ENCODE data around the gene VASH1. TPM values are rescaled to one million over a fixed set of nuclear protein-coding genes. Genes with fewer than 3 reads are reported as not detected.

The VASH1 gene
- total RNA-seq, 2 experiments from 2014 or later, result 7.3 to 9.2 TPM

GRCh38 chr14:76715101-76715500 lies 46.2 kb upstream of the VASH1 start:
- H3K36me3 ChIP-seq (ENCODE audit: insufficient read depth, low read length), result no peaks in the 10 kb centered on the region
- CTCF ChIA-PET, result interaction anchor here (0.7 to 0.9 kb wide), 2 partner anchors 96 kb away, joined by 3 to 4 read pairs; no protein-coding TSS in a partner anchor
- Mint-ChIP-seq H3K36me3 (ENCODE audit: low read depth) (no peaks in the 10 kb centered on the region), H3K27ac (no peak overlapping the region), H3K9me3 (no peaks in the 10 kb centered on the region), H3K27me3 (peaks cover 32% of the 10 kb centered on the region), H3K4me3 (no peak overlapping the region), H3K4me1 (ENCODE audit: low read depth) (peaks cover under 1% of the 10 kb centered on the region)
- H3K27ac ChIP-seq (ENCODE audit: low read depth in 1 of 2, low read length in 2 of 2), result no peak overlapping the region
- ATAC-seq (ENCODE audit: poor library complexity) (no peak), DNase-seq (no peak)
- peaks cover 3 to 6% of the 10 kb centered on the region in 2 experiments for H3K27me3 ChIP-seq (ENCODE audit: control insufficient read depth in 1 of 2, insufficient read depth in 2 of 2, low read length in 2 of 2)
- no peaks in the 10 kb centered on the region for H3K9me3 ChIP-seq (ENCODE audit: control insufficient read depth in 1 of 2, insufficient read depth in 1 of 2, low read length in 2 of 2)
- H3K4me3 ChIP-seq (ENCODE audit: low read length), result no peak overlapping the region
- POLR2A ChIA-PET, result no interaction called here
- H3K4me1 ChIP-seq (ENCODE audit: insufficient read depth, low read length), result peaks cover under 1% of the 10 kb centered on the region
- no peak for TF ChIP-seq CTCF (IDR thresholded peaks at IDR 0.05)
- intact Hi-C loops (cut with DNase I, micrococcal nuclease), result loop anchor here (10.0 kb wide), 2 partner anchors 140 to 600 kb away; no protein-coding TSS in a partner anchor

DNA sequence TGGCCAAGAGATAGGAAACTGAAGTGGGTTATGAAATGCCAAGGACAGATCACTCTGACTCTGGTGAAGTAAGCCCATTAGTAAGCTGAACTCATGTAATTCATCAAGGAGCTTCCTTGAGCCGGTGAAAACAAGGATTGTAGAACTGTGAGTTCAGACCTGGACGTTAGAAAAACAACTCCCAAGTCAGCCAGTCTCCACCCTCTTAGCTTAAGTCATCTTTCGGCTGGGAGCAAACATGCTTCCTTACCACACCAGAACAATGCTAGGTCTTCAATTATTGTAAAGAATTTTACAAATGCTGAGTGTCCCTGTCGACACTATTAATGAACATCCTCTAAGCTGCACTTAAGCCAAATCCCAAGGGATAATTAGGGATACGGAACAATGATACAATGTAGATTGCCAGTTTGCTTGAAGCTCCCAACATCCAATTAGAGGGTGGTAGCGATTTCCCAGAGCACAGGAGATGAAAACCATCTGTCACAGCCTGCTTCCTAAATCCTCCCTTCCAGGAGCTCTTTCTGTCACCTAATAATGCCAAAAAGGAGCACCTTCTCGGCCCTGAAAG lies 45.7 kb upstream of the VASH1 start:
- DNase-seq, result no peak
- ATAC-seq (ENCODE audit: poor library complexity), result no peak
- Mint-ChIP-seq H3K9me3 (no peaks in the 10 kb centered on the region), H3K4me1 (ENCODE audit: low read depth) (peaks cover 5% of the 10 kb centered on the region), H3K27ac (no peak overlapping the region), H3K36me3 (ENCODE audit: low read depth) (no peaks in the 10 kb centered on the region), H3K4me3 (no peak overlapping the region), H3K27me3 (peaks cover 29% of the 10 kb centered on the region)
- H3K27me3 ChIP-seq (ENCODE audit: control insufficient read depth in 1 of 2, insufficient read depth in 2 of 2, low read length in 2 of 2), result peaks cover 2 to 6% of the 10 kb centered on the region in 2 experiments
- TF ChIP-seq CTCF (IDR thresholded peaks at IDR 0.05), result no peak
- no peaks in the 10 kb centered on the region for H3K9me3 ChIP-seq (ENCODE audit: control insufficient read depth in 1 of 2, insufficient read depth in 1 of 2, low read length in 2 of 2)
- peaks cover 6% of the 10 kb centered on the region for H3K4me1 ChIP-seq (ENCODE audit: insufficient read depth, low read length)
- intact Hi-C loops (cut with DNase I, micrococcal nuclease), result loop anchor here (10.0 kb wide), 2 partner anchors 139 to 599 kb away; no protein-coding TSS in a partner anchor
- H3K27ac ChIP-seq (ENCODE audit: low read depth in 1 of 2, low read length in 2 of 2), result no peak overlapping the region
- no peak overlapping the region for H3K4me3 ChIP-seq (ENCODE audit: low read length)
- no peaks in the 10 kb centered on the region for H3K36me3 ChIP-seq (ENCODE audit: insufficient read depth, low read length)
- ChIA-PET POLR2A (no interaction called here), CTCF (interaction anchor here (0.9 kb wide), 1 partner anchor 96 kb away, joined by 3 read pairs; no protein-coding TSS in a partner anchor)

DNA sequence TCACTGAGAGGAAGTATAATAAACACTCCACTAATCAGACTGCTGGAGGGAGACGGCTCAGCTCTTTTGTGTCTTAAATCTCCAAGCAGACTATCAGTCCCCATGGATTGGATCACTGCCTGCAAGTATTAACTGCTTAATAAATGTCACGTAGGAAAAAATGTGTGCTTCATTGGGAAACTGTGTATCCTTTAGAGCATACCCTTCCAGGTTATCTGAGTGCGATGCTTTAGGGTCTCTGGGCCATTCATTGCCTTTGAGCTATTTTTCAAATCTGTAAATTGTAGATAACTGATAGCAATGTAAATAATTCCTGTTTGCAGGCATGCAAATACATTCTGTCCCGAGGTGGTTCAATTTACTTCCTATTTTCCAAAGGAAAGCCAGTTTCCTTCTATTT lies 45.0 kb upstream of the VASH1 start:
- peaks cover 9% of the 10 kb centered on the region for H3K4me1 ChIP-seq (ENCODE audit: insufficient read depth, low read length)
- H3K36me3 Mint-ChIP-seq (ENCODE audit: low read depth), result no peaks in the 10 kb centered on the region
- no peak for TF ChIP-seq CTCF (IDR thresholded peaks at IDR 0.05)
- H3K4me3 ChIP-seq (ENCODE audit: low read length), result no peak overlapping the region
- H3K36me3 ChIP-seq (ENCODE audit: insufficient read depth, low read length), result no peaks in the 10 kb centered on the region
- H3K9me3 Mint-ChIP-seq, result no peaks in the 10 kb centered on the region
- H3K4me3 Mint-ChIP-seq, result no peak overlapping the region
- CTCF ChIA-PET, result interaction anchor here (0.9 kb wide), 1 partner anchor 95 kb away, joined by 3 read pairs; no protein-coding TSS in a partner anchor
- ATAC-seq (ENCODE audit: poor library complexity) (no peak), DNase-seq (no peak)
- H3K4me1 Mint-ChIP-seq (ENCODE audit: low read depth), result peaks cover 6% of the 10 kb centered on the region
- H3K27me3 ChIP-seq (ENCODE audit: control insufficient read depth in 1 of 2, insufficient read depth in 2 of 2, low read length in 2 of 2), result peaks cover 0 to 6% of the 10 kb centered on the region in 2 experiments
- H3K9me3 ChIP-seq (ENCODE audit: control insufficient read depth in 1 of 2, insufficient read depth in 1 of 2, low read length in 2 of 2), result no peaks in the 10 kb centered on the region
- POLR2A ChIA-PET, result interaction anchor here (1.0 kb wide), 1 partner anchor 10 kb away, joined by 3 read pairs; no protein-coding TSS in a partner anchor
- no peak overlapping the region for H3K27ac Mint-ChIP-seq
- peaks cover 29% of the 10 kb centered on the region for H3K27me3 Mint-ChIP-seq
- no peak overlapping the region for H3K27ac ChIP-seq (ENCODE audit: low read depth in 1 of 2, low read length in 2 of 2)
- intact Hi-C loops (cut with DNase I, micrococcal nuclease), result loop anchor here (10.0 kb wide), 2 partner anchors 139 to 599 kb away; no protein-coding TSS in a partner anchor

Measured in CD4-positive, alpha-beta T cell (primary cell).